Dedifferentiated amniotic fluid mesenchymal stem cell (primary cell): Measurements from ENCODE around the gene FOXD2.

Experiments
- DNase-seq: peaks from one replicate; pipeline ENCODE4 v3.0.0-alpha.2; 2016; ENCODE audit errors: extremely low spot score

Gene FOXD2

DNA sequence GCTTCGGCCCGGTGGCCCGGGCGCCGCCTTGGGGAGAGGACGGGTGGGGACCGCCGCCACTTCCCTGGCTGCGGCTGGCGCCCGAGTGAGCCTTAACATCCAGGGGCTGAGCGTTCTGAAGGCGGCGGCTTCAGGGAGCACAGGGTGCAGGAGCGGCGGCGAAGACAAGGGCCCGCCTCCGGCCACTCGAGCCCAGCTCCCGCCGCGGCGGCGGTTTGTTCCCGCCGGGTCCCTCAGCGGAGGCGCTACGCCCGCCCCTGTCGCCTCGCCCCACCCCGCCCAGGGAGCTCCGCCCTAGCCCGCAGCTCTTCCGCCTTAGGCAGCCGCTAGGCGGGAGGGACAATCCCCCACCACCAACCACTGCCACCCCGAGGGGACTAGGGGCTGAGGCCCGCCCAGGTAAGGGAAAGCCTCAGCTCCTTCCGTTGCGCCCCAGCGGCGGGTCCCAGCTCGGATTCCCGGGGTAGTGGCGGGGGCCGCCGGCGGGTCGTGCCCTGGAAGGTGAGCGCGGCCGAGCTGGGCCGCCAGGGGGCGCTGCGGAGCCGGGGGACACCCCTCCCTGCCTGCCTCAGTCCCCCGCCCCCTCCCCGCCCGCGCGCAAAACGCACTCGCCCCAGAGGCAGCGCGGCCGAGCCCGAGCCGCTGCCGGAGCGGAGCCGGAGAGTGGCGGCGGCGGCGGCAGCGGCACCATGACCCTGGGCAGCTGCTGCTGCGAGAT, at the start of gene FOXD2:
FOXD2 (plus strand) TSS at position 598 of the 718 bp plus-strand sequence; CDS start at position 690, 92 bp downstream.
- DNase-seq, result peak; percentile 60

DNA sequence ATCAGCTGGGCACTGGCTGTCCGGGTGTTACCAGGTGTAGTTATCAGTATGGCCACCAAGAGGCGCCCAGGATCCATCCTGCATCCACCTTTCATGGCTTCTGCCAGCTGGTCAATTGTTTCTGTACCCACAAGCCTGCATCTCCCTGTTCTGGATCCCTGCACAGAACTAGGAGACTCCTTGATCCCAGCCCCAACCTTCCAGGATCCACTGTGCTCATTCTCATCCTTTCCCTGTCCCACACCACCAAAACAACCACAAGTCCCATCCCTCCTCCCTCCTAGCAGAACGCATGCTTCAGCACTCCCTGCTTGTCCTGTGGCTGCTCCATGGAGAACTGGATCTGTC, 49.0 kb upstream of the FOXD2 start:
- peak; percentile 70 for DNase-seq

DNA sequence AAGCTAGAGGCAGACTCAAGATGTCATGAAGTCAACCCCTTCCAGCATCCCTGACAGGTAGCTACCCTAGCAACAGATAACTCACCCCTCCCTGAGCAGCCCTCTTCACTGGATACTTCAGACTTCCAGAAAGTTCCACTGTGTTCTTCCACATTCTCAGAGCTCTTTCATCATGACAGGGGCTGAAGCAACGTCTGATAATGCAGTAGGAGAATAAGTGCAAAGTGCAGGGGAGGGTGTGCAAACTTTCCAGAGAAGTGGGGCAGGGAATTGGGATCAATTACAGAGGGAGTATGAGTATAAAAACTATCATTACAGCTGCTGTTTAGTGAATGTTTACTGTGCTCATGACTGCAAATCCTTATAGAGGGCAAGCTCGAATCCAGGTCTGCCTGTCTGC, 48.1 kb upstream of the FOXD2 start:
- no peak for DNase-seq

DNA sequence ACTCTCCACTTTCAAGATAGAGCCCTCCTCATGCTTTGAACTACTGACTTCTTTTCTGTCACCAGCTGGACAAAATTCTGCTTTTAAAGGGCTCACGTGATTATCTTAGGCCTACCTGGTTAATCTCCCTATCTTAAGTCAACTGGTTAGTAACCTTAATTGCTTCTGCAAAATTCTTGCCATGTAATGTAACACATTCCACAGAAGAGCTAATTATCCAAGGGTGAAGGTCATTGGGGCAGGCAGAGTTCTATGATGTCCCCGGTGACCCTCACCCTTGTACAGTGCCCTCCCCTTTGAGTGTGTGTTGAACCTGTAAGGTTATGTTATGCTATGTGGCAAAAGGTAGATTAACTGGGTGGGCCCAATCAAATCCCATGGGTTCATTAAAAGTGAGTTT, 47.0 kb upstream of the FOXD2 start:
- no peak for DNase-seq

DNA sequence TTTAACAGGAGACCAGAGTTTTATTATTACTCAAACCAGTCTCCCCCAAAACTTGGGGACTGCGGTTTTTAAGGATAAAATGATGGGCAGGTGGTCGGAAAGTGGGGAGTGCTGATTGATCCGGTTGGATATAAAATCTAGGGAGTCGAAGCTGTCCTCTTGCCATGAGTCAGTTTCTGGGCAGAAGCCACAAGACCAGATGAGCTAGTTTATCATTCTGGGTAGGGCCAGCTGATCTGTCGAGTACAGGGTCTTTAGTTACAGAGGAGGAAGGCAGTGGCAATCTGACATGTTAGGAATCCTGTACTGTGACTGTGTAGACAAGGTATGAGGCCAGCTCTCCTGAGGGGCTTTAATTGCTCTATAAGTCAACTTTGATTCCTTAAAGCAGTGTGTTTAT, 44.7 kb upstream of the FOXD2 start:
- DNase-seq, result no peak

DNA sequence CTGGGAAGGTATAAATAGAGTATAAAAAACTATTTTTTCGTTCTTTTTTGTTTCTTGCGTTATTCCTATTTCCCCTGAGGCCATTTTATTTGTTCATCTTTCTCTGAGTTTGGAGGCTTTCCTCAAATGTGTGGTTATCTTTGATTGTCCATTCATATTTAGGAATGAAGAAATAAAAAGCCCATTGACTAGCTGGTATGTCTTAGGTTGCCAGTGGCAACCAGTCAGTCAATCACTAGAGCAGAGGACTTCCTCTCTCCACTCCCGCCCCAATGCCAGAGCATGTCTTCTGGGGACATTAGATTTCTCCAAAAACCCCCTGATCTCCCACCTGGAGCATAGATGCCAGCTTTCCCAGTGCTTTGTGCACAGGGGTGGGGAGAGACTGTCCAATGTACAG, 42.4 kb upstream of the FOXD2 start:
- DNase-seq, result no peak

DNA sequence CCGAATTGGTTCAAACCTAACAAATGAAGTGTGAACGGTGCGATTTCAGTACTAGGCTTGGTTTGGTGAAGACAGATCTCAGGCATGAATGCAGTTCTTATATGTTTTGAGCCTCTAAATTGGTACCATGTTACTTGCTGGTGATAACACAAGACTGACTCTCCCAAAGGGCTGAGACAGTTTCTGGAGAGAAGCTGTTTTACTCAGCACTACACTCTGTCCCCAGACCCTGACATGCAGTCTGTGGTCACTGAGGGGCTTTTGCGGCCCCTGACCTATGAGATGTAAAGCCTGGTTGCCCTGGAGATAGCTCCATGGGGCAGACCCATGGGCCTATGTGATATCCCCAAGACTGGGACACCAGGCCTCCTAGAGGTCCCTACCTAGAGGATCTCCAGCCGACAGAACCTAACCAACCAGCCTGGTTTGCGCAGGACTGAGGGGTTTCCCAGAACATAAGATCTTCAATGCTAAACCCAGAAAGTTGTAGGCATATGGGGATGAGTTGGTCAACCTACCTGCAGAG, 41.1 kb upstream of the FOXD2 start:
- DNase-seq, result no peak

DNA sequence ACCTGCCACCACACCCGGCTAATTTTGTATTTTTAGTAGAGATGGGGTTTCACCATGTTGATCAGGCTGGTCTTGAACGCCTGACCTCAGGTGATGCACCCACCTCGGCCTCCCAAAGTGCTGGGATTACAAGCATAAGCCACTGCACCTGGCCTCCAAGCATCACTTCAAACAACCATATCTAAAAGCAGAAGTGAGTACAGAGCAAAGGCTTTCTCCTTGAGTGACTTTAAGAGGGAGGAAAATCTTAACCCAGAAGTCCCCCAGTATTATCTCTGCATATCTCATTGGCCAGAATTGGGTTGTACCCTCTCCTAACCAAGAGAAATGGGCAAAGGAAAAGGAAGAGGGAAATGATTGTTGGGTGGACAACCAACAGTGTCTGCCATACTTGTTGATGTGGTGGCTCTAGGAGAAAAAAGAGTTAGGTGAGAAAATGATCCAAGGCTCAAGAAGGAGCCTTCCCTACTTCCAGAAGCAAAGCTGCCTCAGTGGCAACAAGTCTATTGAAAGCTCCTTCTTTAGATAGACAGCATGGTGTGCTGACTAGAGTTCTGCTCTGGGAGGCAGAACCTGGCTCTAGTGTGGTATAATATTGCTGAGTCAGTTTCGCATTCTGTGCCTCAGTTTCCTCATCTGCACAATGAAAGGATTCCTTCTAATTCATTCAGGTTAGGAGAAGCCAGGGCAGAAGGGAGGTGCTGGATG, 38.6 kb upstream of the FOXD2 start:
- no peak for DNase-seq

DNA sequence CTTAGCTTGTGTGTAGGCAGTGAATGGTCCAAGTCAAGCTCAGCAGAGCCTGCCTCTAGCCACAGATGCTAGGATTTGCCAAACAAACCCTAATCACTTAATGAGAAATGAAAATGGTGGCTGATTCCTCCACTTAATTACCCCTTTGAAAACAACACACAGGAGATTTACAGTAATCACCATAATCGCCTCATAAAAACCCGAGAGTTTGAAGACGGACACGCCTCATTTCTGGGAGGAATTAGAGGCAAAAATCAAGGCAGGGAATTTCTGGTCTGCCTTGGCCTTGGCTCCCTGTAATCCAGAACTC, 38.0 kb upstream of the FOXD2 start:
- DNase-seq, result no peak

DNA sequence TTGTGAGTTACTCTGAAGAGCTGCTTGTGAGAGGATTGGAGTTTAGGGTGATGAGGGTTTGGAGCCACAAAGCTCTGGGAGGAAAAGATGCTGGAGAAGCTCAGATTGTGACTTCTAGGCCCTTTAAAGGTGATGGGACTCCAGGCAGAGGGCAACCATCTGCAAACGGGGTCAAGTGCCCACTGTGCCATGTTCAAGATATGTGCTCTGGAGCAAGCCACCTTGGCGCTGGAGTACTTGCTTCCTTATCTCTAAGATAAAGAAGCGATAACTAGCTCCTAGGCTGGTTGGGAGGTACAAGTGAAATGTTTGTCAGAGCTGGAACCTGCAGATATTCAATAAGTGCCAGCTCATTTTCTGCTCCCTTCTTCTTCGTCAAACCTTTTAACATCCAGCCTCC, 36.1 kb upstream of the FOXD2 start:
- DNase-seq, result no peak

DNA sequence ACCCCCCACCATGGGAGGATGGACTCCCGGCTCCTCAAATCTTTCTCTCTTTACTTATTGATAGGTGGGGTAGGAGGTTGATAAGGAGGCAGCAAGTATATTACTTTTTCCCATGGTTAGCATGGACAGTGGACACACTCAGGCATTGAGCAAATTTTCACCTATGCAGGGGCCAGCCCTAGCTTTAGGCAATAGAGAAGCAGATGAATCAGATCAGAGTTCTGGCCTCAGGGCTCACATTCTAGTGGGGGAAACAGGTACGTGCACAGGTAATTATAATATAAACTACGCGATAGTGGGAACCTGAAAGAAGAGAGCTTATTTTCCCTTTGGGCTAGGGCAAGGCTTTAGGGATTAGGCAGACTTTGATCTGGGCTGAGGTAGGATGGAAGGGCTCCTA, 35.3 kb upstream of the FOXD2 start:
- no peak for DNase-seq

DNA sequence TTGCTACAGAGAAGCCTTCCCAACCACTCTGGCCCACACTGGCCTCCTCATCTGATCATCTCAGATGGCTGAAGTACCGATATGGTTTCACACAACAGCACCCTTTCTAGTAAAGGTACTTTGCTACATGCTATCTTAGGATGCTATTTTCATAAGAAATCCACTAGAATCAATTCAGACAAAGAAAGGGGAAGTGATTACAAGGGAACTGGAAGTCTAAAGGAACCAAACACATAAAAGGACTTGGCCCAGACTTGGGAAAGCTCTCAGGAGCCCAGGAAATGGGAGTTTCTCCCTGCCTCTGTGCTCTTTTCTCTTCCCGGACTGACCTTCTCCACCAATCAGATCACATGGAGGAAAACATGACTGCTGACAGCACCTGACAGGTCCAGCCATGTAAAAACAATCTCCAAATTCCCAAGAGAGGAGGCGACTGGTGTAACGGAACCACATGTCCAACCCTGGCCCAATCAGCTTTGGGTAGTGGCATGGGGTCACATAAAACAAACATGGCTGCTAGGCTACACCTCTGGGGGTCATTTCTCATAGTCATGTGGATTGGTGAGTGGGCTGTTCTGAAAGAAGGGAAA, 34.4 kb upstream of the FOXD2 start:
- DNase-seq, result no peak

DNA sequence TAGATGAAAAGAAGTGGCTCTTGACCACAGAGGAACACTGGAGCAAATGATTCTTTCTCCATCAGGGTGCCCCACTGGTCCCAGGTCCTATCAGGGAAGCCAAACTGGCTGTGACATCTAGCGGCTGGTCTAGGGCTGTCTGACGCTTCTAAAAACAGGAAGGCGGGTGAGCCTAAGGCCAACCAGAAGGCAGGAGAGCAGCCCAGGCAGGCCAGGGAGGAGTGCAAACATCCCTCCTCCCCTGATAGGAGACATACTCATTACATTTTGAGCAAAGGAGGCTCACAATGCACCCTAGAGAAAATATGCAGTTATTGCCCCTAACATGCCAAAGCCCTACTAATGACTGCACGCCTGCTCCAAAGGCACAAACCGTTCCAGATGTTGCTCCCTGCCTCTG, 32.1 kb upstream of the FOXD2 start:
- no peak for DNase-seq

DNA sequence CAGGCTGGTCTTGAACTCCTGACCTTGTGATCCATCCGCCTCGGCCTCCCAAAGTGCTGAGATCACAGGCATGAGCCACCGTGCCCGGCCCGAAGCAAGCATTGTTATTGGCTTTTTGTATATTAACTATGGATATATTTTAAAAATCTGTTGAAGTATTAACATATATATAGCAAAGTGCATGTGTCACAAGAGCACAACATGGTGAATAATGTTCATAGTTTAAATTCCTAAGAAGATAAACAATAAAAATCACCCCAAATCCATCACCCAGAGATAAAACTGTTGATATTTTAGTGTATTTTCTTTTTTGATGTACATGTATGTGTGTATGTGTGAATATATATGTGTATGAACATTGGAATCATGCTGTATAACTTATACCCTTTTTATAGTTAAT, 30.9 kb upstream of the FOXD2 start:
- DNase-seq, result no peak

DNA sequence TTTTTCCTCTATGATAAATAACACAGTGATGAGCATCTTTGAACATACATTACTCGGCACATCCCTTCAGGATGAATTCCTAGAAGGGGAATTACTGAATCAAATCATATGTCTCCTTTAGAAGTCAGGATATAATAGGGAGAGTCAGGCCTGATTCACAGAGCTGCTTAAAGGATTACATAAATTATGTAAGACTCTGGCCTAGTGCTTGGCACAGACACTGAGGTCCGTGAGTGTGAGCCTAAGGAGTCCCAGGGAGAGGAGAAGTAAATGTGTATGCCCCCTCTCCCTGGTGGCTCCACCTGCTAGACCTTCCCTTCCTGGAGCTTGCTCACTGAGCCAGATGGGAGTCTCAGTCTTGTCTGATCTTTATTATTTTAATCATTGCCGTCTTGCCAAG, 30.4 kb upstream of the FOXD2 start:
- DNase-seq, result no peak

DNA sequence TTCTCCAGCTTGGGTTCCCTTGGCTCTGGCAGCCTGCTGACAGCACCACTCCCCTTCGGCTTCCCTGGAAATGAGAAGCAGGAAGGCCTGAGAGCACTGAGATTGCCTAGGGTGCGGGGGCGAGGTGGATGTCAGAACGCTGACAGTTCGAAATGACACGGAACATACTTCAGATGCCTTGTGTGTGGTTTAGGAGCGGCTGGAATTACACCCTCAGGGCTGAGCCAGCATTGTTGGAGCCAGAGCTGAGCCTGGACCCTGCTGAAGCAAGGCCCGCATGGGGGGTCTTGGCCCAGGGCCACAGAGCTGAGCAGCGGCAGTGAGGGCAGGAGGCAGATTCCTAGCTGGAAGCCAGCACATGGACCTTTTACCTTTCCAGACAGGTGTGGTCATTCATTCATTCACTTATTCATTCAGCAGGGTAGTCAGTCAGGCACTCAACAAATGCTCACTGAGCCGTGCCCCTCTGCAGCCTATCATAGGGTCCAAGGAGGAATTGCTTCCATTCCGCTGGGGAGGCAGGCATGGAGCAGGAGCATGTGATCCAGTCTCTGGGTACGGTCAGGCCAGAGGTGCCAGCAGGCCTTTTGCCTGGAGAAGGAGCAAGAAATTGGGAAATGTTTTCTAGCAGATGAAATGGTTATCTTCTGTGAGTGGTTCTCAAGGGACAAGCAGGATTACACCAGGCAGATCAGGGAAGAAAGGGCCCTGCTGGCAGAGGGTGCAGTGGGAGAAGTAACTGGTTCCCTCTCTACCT, 28.4 kb upstream of the FOXD2 start:
- peak; percentile 89 for DNase-seq

DNA sequence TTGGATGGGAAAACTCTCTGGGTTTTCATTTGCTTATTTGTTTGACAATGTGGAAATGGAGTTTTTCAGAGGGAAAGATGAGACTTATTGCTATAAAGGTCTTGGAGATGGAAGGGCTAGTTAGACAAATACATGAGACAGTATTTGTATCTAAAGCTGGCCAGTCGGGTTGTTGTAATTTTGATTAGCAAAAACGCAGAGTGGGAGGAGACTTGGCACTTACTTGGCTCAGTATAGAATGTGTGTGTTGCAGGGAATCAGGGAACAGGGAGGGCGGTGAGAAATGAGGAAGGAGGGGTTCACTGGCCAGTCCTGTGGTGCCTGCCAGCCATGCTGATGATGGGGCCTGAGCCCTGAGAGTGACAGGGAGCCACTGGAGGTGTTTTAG, 27.8 kb upstream of the FOXD2 start:
- DNase-seq, result no peak

DNA sequence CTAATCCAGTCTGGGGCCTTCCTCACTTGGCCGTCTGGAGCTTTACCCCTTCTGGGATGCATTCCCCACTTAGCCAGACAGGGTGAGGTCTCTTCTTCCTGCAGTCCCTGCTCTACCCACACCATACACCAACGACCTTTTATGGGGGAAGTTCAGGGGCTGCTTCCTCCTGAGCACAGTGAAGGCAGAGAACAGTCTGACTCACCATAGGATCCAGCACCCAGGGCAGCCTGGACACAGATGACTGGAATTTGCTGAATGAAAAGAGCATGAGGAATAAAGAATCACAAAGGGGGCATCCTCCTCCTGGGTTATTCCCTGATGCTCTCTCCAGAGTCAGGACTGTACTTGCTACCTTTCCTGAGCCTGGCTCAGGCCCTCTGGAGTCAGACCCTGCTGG, 26.4 kb upstream of the FOXD2 start:
- DNase-seq, result no peak

DNA sequence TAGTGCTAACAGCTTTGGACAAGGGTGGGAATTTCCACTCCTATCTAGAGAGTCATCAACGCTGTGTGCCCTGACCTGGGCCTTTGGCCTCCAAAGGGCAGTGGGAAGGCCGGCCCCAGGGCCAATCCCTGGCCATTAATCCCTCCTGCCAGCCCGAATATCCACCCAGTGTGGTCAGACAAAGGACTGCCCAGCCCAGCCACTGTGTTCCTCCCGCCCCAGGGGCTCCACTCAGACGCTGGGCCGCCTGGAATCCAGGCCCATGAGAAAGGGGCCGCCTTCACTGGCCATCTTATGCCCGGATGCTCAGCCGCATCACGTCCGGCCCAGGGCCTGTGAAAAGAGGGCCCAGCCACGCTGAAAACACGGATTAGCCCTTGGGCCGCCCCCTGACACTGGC, 25.4 kb upstream of the FOXD2 start:
- no peak for DNase-seq

DNA sequence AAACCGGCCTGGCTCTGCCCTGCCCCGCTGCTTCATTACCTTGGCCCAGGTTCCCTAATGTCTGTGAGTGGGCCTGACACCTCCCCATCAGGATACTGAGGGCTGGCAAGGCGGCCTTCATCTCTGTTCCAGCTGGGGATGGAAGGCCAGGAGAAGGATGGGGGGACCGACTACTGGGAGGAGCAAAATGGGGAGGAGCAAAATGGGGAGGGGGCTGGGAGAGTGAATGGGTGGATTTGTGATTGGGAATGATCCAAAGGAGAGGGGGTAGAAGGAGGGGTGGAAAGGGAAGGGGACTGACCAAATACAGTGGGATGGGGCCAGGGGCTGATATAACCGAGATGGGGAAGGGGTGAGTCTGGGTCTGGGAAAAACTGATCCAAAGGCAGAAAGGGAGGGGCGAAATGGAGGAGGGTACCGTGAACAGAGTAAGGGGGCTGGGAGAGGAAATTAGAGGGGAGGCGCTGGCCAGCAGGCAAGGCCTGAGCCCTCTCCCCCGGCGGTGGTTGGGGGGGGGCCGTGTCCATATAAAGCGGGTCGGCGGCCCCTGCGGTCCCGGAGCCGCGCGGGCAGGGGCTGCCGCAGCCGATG, 22.0 kb upstream of the FOXD2 start, which contains the start of gene FOXE3:
FOXE3 (plus strand) TSS at position 558 of the 591 bp plus-strand sequence; CDS start at position 589, 31 bp downstream.
- no peak for DNase-seq

DNA sequence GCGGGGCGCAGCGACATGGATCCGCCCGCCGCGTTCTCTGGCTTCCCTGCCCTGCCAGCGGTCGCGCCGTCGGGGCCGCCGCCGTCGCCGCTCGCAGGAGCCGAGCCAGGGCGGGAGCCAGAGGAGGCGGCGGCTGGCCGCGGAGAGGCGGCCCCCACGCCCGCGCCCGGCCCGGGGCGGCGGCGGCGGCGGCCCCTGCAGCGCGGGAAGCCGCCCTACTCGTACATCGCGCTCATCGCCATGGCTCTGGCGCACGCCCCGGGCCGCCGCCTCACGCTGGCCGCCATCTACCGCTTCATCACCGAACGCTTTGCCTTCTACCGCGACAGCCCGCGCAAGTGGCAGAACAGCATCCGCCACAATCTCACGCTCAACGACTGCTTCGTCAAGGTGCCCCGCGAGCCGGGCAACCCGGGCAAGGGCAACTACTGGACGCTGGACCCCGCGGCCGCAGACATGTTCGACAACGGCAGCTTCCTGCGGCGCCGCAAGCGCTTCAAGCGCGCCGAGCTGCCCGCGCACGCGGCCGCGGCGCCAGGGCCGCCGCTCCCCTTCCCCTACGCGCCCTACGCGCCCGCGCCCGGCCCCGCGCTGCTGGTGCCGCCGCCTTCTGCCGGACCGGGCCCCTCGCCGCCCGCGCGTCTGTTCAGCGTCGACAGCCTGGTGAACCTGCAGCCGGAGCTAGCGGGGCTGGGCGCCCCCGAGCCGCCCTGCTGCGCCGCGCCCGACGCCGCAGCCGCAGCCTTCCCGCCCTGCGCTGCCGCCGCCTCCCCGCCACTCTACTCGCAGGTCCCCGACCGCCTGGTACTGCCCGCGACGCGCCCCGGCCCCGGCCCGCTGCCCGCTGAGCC, 21.3 kb upstream of the FOXD2 start:
- DNase-seq, result no peak
